HG03575 (cell line): ENCODE measurements around the gene SYNDIG1L.
"Not testable (repeated sequence)": the region's sequence is repeated elsewhere in the genome, so short reads cannot be mapped to it uniquely, and the experiment has no call there.

Experiments
- ATAC-seq: cut with Tn5 transposase; IDR thresholded peaks from one replicate; pipeline ENCODE4 v1.9.1; 2021; ENCODE audit not compliant: unreplicated experiment, insufficient number of reproducible peaks, low FRiP score; ENCODE audit errors: extremely low read depth

SYNDIG1L gene

GRCh38 chr14:74407021-74407800 is 18.8 kb downstream of the SYNDIG1L start:
- no peak for ATAC-seq

GRCh38 chr14:74405663-74406062 is 20.3 kb downstream of the SYNDIG1L start:
- no peak for ATAC-seq

DNA sequence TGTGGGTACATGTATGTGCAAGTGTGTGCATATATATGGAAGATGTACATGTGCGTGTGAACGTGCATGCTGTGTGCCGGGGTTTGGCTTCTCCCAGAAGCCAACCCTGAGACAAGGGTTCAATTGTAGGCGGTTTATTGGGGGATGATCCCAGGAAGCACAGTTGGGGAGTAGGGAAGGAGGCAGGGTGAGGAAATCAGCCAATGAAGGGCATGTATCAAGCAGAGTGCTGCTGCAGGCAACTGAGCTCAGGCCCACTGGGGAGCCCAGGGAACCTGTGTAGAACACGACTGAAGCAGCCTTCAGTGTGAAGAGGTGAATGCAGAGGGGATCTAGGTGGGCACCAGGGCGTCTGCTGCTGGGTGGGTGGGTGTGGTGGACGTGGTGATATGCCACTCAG is 21.6 kb downstream of the SYNDIG1L start:
- no peak for ATAC-seq

DNA sequence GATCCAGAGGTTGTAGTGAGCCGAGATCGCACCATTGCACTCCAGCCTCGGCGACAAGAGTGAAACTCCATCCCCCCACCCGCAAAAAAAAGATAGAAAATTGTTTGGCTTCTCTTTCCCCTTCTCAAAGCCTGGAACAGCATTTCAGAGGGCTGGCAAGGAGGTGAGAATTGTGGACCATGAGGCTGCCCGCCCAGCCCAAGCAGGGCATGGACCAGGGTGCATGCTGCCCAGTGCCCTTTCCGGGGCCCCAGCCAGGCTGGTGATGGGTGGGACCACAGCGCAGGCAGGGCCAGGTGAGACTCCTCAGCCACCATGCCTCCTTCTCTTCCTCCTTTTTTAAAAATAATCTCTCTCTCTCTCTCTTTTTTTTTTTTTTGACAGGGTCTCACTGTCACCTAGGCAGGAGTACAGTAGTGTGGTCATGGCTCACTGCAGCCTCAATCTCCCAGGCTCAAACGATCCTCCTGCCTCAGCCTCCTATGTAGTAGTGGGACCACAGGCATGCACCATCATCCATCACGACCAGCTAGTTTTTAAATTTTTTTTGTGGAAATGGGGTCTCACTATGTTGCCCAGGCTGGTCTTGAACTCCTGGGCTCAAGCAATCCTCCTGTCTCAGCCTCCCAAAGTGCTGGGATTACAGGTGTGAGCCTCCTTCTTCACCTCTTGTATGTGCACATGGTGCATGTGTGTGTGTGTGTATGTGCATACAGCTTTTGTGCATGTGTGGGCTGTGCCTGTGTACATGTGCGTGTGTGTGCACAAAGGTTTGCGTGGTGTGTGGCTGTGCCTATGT is 22.2 kb downstream of the SYNDIG1L start:
- ATAC-seq: no peak

GRCh38 chr14:74402401-74403251 is 23.4 kb downstream of the SYNDIG1L start:
- no peak for ATAC-seq

GRCh38 chr14:74401504-74402241 is 24.3 kb downstream of the SYNDIG1L start:
- ATAC-seq: peak; percentile 53

GRCh38 chr14:74400919-74401503 is 25.0 kb downstream of the SYNDIG1L start:
- ATAC-seq: no peak

- no peak for ATAC-seq
These were observed 25.9 kb downstream of the SYNDIG1L start for GRCh38 chr14:74400031-74400685.

DNA sequence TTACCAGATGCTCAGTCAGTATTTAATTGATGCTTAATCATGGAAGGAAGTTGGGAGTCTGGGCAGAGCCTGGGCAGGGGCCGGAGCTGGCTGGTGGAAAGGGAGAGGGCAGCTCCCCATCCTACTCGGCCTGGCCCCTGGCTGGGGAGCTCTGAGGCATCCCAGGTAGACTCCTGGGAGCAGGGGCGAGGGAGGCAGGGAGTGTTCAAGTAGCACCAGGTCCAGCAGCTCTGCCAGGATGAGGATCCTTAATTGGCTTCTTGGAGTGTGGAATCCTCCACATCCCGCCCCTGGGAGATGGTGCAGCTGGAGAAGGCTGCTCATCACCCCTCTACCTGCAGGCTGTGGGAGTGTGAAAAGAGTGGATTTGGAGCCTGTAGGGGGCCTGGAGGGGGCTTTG is 30.9 kb downstream of the SYNDIG1L start:
- ATAC-seq: no peak

GRCh38 chr14:74394549-74394948 is 31.5 kb downstream of the SYNDIG1L start:
- no peak for ATAC-seq

- ATAC-seq: no peak
These were observed 33.1 kb downstream of the SYNDIG1L start for GRCh38 chr14:74392616-74393570.

DNA sequence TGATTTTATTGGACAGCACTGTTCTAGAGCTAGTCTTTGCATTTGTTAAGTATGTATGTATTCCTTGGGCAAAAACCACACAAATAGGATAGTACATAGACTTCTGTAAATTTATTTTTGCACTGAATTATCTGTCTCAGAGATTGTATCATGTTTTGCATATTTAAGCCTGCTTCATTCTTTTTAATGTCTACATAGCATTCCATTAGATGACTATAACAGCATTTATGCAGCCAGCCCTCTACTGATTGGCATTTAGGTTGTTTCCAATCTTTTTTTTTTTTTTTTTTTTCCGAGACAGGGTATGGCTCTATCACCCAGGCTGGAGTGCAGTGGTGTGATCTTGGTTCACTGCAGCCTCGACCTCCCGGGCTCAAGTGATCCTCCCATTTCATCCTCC is 34.5 kb downstream of the SYNDIG1L start:
- no peak for ATAC-seq

GRCh38 chr14:74390505-74390904 is 35.5 kb downstream of the SYNDIG1L start:
- not testable (repeated sequence) for ATAC-seq

DNA sequence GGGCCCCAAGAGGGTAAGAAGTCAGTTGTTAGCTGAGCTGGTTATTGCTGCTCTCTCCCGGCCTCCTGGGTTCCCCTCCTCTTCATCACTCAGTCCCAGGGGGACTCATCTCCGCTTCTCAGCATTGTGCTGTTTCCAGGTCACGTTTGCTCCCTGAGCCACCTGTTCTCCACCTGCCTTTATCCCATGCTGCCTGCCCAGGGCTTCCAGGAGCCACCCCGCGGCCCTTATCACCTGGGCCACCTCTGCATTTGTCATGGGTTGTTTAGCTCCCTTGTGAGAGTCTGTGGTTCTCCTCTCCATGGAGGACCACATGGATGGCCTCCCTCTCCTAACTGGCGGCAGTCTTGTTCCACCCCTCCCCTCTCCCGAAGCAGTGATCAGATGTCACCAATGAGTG is 36.0 kb downstream of the SYNDIG1L start:
- no peak for ATAC-seq

DNA sequence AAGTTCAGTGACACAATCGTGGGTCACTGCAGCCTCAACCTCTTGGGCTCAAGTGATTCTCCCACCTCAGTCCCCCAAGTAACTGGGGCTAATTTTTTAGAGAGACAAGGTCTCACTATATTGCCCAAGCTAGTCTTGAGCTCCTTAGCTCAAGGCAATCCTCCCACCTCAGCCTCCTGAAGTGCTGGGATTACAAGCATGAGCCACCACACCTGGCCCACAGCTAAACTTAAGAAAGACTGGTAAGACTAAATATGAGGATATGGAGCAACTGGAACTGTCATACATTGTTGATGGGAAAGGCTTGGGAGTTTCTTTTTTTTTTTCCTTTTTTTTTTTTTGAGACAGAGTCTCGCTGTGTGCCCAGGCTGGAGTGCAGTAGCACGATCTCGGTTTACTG is 43.8 kb downstream of the SYNDIG1L start:
- ATAC-seq: no peak

- not testable (repeated sequence) for ATAC-seq
These were observed 44.4 kb downstream of the SYNDIG1L start for GRCh38 chr14:74381571-74381970.

DNA sequence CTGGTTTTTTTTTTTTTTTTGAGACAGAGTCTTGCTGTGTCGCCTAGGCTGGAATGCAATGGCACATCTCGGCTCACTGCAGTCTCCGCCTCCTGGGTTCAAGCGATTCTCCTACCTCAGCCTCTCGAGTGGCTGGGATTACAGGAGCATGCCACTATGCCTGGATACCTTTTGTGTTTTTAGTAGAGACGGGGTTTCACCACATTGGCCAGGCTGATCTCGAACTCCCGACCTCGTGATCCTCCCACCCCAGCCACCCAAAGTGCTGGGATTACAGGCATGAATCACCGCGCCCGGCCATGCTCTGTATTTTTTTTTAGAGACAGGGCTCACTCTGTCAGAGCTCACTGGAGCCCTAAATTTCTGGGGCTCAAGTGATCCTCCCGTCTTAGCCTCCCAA is 45.2 kb downstream of the SYNDIG1L start:
- ATAC-seq: no peak
